Muscle of back (tissue), 11 donors: Measurements from ENCODE around the gene VSIG10. TPM values are rescaled to one million over a fixed set of nuclear protein-coding genes. Genes with fewer than 3 reads are reported as not detected.
"Not testable (repeated sequence)": the region's sequence is repeated elsewhere in the genome, so short reads cannot be mapped to it uniquely, and the experiment has no call there.

Experiments used
- DNase-seq, 3 donors: peaks; one replicate each; pipeline versions ENCODE4 v3.0.0 to v3.0.0-alpha.2; 2013
- polyA plus RNA-seq, 10 donors: library from polyadenylated mRNA; unstranded; fragments of 120-200 nt; gene quantifications; one replicate each; pipeline ENCODE4 v1.2.1, GENCODE V29; 2013; ENCODE audit not compliant: insufficient read length in 10 of 10

VSIG10 gene
- polyA plus RNA-seq, 10 donors = 7.4 to 14.7 (median 10.3) TPM

DNA sequence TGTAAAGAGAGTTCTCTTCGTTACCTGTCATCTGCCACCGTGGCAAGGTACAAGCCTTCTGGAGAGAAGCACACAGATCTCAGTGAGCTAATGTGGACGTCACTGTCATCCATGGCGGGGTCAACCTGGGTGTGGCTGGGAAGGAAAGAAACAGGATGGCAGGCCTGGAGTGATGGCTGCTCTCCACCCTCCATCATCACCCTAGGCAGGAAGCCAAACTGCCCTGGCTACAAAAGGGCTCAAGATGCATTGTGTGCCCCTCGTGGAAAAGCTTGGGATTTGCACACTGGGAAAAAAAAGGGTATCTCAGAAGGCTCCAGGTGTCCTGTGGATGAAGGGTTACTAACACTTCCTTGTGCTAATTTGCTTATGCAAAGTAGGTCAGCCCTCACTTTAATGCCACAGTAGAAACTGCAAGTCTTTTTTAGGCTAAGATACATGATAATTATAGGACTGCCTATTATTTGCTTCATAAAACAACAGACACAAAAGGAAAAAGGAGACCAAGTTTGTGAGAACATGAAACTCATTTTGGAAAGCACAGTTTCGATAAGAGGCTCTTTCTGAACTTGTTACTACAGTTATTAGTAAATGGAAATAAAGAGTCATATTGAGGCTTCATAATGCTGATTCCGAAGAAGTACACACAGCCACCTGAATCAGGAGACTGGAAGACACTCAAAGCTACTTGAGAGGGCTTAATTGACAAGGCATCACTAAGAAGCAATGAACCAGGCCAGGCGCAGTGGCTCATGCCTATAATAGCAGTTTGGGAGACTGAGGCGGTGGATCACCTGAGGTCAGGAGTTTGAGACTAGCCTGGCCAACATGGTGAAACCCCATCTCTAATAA is 68.4 kb downstream of the VSIG10 start:
- DNase-seq = no peak

DNA sequence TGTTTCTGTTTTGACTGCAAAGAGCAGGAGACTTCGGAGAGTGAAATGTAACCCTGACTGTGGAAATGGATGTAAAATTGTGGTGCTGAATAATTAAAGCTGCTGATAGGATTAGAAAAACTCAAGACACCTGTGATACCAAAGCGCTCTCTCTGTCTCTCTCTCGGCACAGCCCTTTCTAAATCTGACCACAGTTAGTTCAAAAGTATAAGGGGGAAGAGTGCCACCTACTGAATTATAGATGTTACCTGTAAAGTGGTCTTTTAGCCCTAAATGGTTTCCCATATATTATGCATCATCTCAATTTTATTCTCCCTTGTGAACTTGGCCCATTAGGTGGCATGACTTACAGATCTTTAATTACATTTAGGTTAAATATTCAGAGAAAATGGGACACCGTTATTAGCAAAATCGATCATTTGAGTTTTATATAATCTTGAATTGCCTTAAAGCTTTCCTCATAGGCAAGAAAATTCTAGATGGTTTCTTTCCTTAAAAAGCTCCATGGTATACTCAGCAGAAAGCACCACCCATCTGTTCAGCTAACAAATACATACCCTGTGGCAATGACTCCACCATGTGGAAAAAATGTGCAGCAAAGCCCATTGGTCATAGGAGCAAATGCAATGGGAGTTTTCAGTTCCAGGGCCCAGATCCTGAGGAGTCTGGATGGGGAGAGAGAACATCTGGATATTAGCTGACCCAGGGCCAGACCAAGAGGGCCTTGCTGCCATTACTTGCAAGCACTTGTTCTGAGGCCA is 69.2 kb downstream of the VSIG10 start:
- peak in 1 of 3 donors; percentile 52 for DNase-seq

DNA sequence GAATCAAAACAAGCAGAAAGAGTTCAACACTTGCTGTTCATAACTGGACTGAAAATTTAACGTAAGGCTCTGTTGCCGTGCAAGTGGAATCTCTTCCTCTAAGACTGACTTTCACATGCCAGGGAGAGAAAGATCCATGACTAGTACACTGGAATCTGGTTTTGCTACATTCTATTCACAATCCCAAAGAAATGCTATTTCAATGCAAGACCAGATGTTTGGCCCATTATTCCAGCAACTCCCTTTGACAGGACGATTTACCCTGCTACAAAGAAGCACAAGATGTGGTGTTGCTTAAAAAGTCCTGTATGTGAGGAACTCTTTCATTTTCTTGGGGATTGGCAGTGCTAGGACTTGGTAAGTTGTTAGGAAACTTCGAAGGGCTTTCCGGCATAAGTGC is 69.9 kb downstream of the VSIG10 start:
- DNase-seq = no peak

DNA sequence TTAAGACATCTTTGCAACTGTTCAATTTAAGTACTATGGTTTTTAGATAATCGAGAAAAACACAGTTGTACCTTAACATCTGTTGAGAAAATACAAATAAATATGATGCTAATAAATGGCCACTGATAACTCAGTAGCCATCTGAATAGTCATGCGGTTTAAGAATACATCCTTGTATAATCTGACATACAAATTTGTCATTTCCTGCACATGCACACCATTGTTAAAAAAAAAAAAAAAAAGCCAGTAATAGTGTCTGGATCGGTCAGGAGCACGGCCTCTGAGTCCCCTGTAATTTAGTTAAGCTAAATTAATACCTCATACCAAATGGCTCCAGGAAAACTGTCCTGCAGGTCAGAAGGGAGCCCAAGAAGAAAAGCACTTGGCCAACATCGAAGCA is 70.5 kb downstream of the VSIG10 start:
- no peak for DNase-seq

- DNase-seq = no peak
Observed at GRCh38 chr12:118032188-118032587, 71.6 kb downstream of the VSIG10 start.

- DNase-seq = no peak
Observed at GRCh38 chr12:118029166-118029565, 74.6 kb downstream of the VSIG10 start.

- DNase-seq = no peak
Observed at GRCh38 chr12:118025168-118025567, 78.6 kb downstream of the VSIG10 start.

GRCh38 chr12:118023301-118023860 is 80.4 kb downstream of the VSIG10 start:
- DNase-seq = no peak

DNA sequence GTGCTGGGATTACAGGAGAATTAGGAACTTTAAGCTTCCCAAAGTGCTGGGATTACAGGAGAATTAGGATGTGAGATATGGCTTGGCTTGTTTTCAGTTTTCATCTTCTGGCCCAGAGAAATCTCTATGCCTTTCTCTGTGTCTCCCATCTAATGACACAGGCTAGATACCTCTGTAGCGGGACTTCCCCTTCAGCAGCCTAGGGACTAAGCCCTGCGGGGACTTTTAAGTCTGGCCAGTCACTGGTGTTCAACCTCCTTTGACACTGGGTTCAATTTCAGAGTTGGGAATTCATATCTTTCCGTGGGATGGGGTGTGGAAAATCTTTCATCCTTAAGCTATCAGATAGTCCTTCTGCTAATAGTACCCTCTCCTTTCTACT is 81.1 kb downstream of the VSIG10 start:
- no peak for DNase-seq

GRCh38 chr12:118022097-118022727 is 81.6 kb downstream of the VSIG10 start:
- DNase-seq = not testable (repeated sequence)

DNA sequence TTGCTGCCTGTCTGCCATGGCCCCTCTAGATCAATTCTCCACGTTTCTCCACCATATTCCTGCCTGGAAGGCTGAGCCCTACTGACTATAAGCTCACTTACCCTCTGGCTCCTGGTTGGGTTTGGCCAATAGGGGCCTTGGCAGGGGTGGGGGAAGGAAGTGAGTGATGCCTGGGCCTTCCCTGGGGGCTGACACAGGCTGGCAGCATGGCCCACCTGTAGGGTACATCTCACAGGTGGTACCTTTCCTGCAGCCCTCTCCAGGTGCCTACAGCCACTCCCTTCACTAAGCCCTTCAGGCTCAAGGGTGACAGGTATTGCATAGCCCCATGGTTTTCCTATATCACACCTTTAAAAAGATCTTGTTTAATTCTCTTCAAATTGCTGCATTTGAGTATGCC is 83.8 kb downstream of the VSIG10 start:
- no peak for DNase-seq

GRCh38 chr12:118017926-118018325 is 85.9 kb downstream of the VSIG10 start:
- DNase-seq = no peak

DNA sequence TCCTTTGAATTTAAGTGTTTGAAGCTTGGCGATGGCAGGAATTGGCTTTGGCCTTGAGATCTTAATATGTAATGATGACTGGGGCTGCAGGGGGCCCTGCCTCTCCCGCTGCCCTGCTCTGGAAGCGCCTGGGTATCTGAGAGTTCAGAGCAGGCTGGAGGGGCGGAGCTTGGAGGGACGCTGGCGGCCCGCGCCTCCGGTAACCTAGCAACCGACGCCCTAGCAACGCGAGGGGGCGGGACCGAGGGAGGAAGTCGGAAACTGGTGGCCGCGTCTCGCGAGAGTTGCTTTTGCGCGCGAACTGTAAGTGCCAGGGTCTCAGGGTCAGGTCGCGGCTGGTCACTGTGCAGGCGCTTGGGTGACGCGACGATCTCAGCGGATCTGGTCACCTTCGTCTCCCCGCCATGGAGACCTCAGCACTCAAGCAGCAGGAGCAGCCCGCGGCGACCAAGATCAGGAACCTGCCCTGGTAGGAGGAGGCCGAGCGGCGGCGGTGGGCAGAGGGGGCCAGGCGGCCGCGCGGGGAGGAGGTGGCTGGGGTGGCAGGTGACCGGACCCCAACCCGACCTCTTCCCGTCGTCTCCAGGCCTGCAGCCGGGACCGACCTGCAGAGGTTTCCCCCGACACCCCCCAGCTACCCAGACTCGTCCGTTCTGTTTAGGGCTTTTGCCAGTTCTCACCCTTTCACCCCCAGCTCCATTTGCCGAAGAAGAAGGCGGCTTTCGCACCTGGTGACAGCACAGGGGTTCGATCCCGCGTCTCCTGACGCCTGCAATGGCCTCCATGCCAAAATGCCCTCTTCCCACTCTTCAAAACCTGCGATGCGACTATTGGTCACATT is 87.2 kb downstream of the VSIG10 start, which contains the start of gene RFC5:
RFC5 (plus strand) TSS at position 280 of the 841 bp plus-strand sequence; CDS start at position 405, 125 bp downstream.
- DNase-seq = peak; percentile 97 to 98 (median 97)

GRCh38 chr12:118015944-118016343 is 87.9 kb downstream of the VSIG10 start:
- no peak for DNase-seq

GRCh38 chr12:118015306-118015705 is 88.5 kb downstream of the VSIG10 start:
- DNase-seq = no peak

Other genes with a start within 250 kb of the VSIG10 start
- gene KSR2, start 135.0 kb downstream of the VSIG10 start, polyA plus RNA-seq = under 1 TPM in 5 of 10 donors, not detected in 5; 0.01 to 0.04 (median 0.01) TPM
- 10 to 100 TPM; 10.1 to 18.6 (median 13.2) TPM for gene RFC5, start 87.3 kb downstream of the VSIG10 start, polyA plus RNA-seq
- 10 to 100 TPM; 56.2 to 73.1 (median 61.4) TPM for gene WSB2, start 42.8 kb downstream of the VSIG10 start, polyA plus RNA-seq
- gene PEBP1, start 32.1 kb upstream of the VSIG10 start, polyA plus RNA-seq = 100 to 1,000 TPM; 126 to 165 (median 137) TPM